ENCODE data around the gene NTRK2.

GRCh38 chr9:84799251-84799650 lies 129.7 kb downstream of the NTRK2 start:
- no peak for TF ChIP-seq CTCF (IDR thresholded peaks at IDR 0.05)
- no peak for TF ChIP-seq POLR2A (IDR thresholded peaks at IDR 0.05)
